HCT116 (cell line): ENCODE data around the gene SESN3. TPM values are rescaled to one million over a fixed set of nuclear protein-coding genes. Genes with fewer than 3 reads are reported as not detected.

Experiments
- ATAC-seq: fragments of 200-7000 bp; cut with Tn5 transposase; 2 replicates; pipeline ENCODE4 v1.9.1; 2020; ENCODE audit warnings: mild to moderate bottlenecking, moderate library complexity
- Bru-seq: library from RNA; stranded (reverse); fragments of 400-500 nt; gene quantifications from one replicate; lab custom pipeline; 2021; lab: Mats Ljungman, UMichigan
- BruChase-seq, 2 experiments: library from RNA; stranded (reverse); fragments of 400-500 nt; gene quantifications; one replicate each; lab custom pipeline; 2021; lab: Mats Ljungman, UMichigan
- BruUV-seq: library from RNA; stranded (reverse); fragments of 400-500 nt; replicated peaks from 2 replicates; lab custom pipeline; 2021; lab: Mats Ljungman, UMichigan
- CTCF ChIA-PET: fragments of 300-600 bp; sonication (Branson Sonifier 250); formaldehyde crosslinking; loops from one replicate; lab custom pipeline; 2021; ENCODE audit warnings: antibody characterized with exemption; lab: Charles Lee
- POLR2A ChIA-PET: fragments of 300-600, 350-600 bp; sonication (Branson Sonifier 250); formaldehyde crosslinking; loops from one replicate; lab custom pipeline; 2021; ENCODE audit warnings: antibody characterized with exemption; lab: Charles Lee
- RAD21 ChIA-PET, 2 experiments: fragments of 300-600 bp; sonication (Branson Sonifier 250); formaldehyde crosslinking; loops; one replicate each; lab custom pipeline; 2023; ENCODE audit warnings: low total read pairs in 2 of 2; ENCODE audit not compliant: uncharacterized antibody in 2 of 2, unreplicated experiment in 2 of 2, low non-redundant PET in 1 of 2; lab: Charles Lee
- DNase-seq: peaks from one replicate; pipeline ENCODE4 v3.0.0-alpha.2; 2010; ENCODE audit warnings: low read depth, low spot score
- H2AFZ ChIP-seq: fragments of 200-600 bp; shearing (Covaris generic), sonication (generic); 2 replicates; pipeline ENCODE4 v1.6.1; 2017; ENCODE audit warnings: low read depth, mixed run types, mixed read lengths, antibody characterized with exemption, low read length; ENCODE audit not compliant: poor library complexity, severe bottlenecking
- H3K27ac ChIP-seq: 2 replicates; pipeline ENCODE4 v1.5.1; 2012; ENCODE audit warnings: low read depth, low read length
- H3K27me3 ChIP-seq: fragments of 200-600 bp; sonication (generic); 2 replicates; pipeline ENCODE4 v1.6.1; 2016; ENCODE audit warnings: mixed run types, low read length, mixed read lengths; ENCODE audit not compliant: insufficient read depth
- H3K36me3 ChIP-seq, 2 experiments: fragments of 200-500 bp in 1 of 2; fragments of 200-600 bp in 1 of 2; sonication (Bioruptor generic) in 1 of 2; sonication (generic) in 1 of 2; 2 replicates each; pipeline versions ENCODE4 v1.5.1 to v1.6.1; 2014 to 2016; ENCODE audit warnings: low read length in 2 of 2, inconsistent platforms in 1 of 2, mixed read lengths in 1 of 2, mixed run types in 1 of 2; ENCODE audit not compliant: insufficient read depth in 2 of 2, control insufficient read depth in 1 of 2
- H3K4me1 ChIP-seq, 2 experiments: fragments of 200-600 bp in 1 of 2; sonication (generic) in 1 of 2; 2 replicates each; pipeline versions ENCODE4 v1.5.1 to v1.6.1; 2012 to 2017; ENCODE audit warnings: low read length in 2 of 2, inconsistent platforms in 1 of 2, mild to moderate bottlenecking in 1 of 2, mixed read lengths in 1 of 2, mixed run types in 1 of 2, moderate library complexity in 1 of 2; ENCODE audit not compliant: insufficient read depth in 2 of 2, control insufficient read depth in 1 of 2
- H3K4me2 ChIP-seq: fragments of 200-600 bp; sonication (generic); 2 replicates; pipeline ENCODE4 v1.6.1; 2017; ENCODE audit warnings: mixed run types, low read length, mixed read lengths
- H3K4me3 ChIP-seq, 2 experiments: fragments of 200-600 bp in 1 of 2; sonication (generic) in 1 of 2; replicated peaks in 1 of 2; 2 replicates each; pipeline ENCODE4 v1.5.1; 2011 to 2016; ENCODE audit warnings: low read length in 2 of 2, control low read depth in 1 of 2, low read depth in 1 of 2, mild to moderate bottlenecking in 1 of 2, mixed read lengths in 1 of 2, mixed run types in 1 of 2
- H3K79me2 ChIP-seq: fragments of 200-600 bp; sonication (generic); 2 replicates; pipeline ENCODE4 v1.6.1; 2017; ENCODE audit warnings: mild to moderate bottlenecking, mixed run types, low read length, moderate library complexity, mixed read lengths; ENCODE audit not compliant: insufficient read depth
- H3K9ac ChIP-seq: fragments of 200-600 bp; sonication (generic); 2 replicates; pipeline ENCODE4 v1.6.1; 2016; ENCODE audit warnings: low read length, mixed read lengths
- H3K9me2 ChIP-seq: fragments of 200-600 bp; sonication (generic), shearing (Covaris generic); 2 replicates; pipeline ENCODE4 v1.6.1; 2017; ENCODE audit warnings: mixed run types, mild to moderate bottlenecking, moderate library complexity; ENCODE audit not compliant: insufficient read depth
- H3K9me3 ChIP-seq, 2 experiments: fragments of 200-500 bp in 1 of 2; fragments of 200-600 bp in 1 of 2; sonication (Bioruptor generic) in 1 of 2; sonication (generic) in 1 of 2; 2 replicates each; pipeline ENCODE4 v1.6.1; 2014 to 2017; ENCODE audit warnings: low read length in 2 of 2, mixed read lengths in 2 of 2, inconsistent platforms in 1 of 2, low read depth in 1 of 2, mild to moderate bottlenecking in 1 of 2, mixed run types in 1 of 2, moderate library complexity in 1 of 2; ENCODE audit not compliant: control insufficient read depth in 1 of 2, insufficient read depth in 1 of 2
- H4K20me1 ChIP-seq: fragments of 200-600 bp; sonication (generic), shearing (Covaris generic); 2 replicates; pipeline ENCODE4 v1.6.1; 2017; ENCODE audit warnings: mixed run types, mild to moderate bottlenecking, moderate library complexity; ENCODE audit not compliant: insufficient read depth
- EGR1 ChIP-seq: IDR thresholded peaks from 2 replicates; pipeline ENCODE4 v1.6.1; 2012; ENCODE audit warnings: low read depth
- RAD21 ChIP-seq: IDR thresholded peaks from 2 replicates; pipeline ENCODE4 v1.6.1; 2012; ENCODE audit warnings: low read depth, mild to moderate bottlenecking
- SP1 ChIP-seq: IDR thresholded peaks from 2 replicates; pipeline ENCODE4 v1.6.1; 2012; ENCODE audit warnings: low read depth
- ZFX ChIP-seq: fragments of 450-650 bp; IDR thresholded peaks from 2 replicates; pipeline ENCODE4 v1.6.1; 2017
- intact Hi-C: fragments of 100-400 bp; cut with micrococcal nuclease; formaldehyde crosslinking; loops from 2 replicates; pipeline ENCODE4 v1.10.0; 2022
- long read RNA-seq: library from polyadenylated mRNA; unstranded; transcript quantifications from one replicate; pipeline ENCODE4 v2.0.0, GENCODE V29; 2021; ENCODE audit not compliant: unreplicated experiment
- polyA plus RNA-seq: library from polyadenylated mRNA; unstranded; fragments of >200 nt; gene quantifications from 2 replicates; pipeline ENCODE4 v1.2.1, GENCODE V29; 2012; ENCODE audit warnings: missing spikeins
- total RNA-seq: library from RNA; stranded (reverse); gene quantifications from one replicate; pipeline ENCODE4 v1.2.1, GENCODE V29; 2021; ENCODE audit not compliant: unreplicated experiment
- TF ChIP-seq, protein P1 (sequence below): IDR thresholded peaks from 2 replicates; pipeline ENCODE4 v1.6.1; 2012

Gene SESN3, protein sequence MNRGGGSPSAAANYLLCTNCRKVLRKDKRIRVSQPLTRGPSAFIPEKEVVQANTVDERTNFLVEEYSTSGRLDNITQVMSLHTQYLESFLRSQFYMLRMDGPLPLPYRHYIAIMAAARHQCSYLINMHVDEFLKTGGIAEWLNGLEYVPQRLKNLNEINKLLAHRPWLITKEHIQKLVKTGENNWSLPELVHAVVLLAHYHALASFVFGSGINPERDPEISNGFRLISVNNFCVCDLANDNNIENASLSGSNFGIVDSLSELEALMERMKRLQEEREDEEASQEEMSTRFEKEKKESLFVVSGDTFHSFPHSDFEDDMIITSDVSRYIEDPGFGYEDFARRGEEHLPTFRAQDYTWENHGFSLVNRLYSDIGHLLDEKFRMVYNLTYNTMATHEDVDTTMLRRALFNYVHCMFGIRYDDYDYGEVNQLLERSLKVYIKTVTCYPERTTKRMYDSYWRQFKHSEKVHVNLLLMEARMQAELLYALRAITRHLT
- total RNA-seq (4.2 TPM), Bru-seq, nascent RNA (percentile 45 among the genes with signal in this experiment), BruChase-seq, experiment 1, labeled RNA remaining after a 6-hour chase (percentile 57 among the genes with signal in this experiment), BruChase-seq, experiment 2, labeled RNA remaining after a 2-hour chase (percentile 58 among the genes with signal in this experiment)
- 0.45 and 1.2 TPM in 2 replicates for polyA plus RNA-seq
- long read RNA-seq: 0 reads

DNA sequence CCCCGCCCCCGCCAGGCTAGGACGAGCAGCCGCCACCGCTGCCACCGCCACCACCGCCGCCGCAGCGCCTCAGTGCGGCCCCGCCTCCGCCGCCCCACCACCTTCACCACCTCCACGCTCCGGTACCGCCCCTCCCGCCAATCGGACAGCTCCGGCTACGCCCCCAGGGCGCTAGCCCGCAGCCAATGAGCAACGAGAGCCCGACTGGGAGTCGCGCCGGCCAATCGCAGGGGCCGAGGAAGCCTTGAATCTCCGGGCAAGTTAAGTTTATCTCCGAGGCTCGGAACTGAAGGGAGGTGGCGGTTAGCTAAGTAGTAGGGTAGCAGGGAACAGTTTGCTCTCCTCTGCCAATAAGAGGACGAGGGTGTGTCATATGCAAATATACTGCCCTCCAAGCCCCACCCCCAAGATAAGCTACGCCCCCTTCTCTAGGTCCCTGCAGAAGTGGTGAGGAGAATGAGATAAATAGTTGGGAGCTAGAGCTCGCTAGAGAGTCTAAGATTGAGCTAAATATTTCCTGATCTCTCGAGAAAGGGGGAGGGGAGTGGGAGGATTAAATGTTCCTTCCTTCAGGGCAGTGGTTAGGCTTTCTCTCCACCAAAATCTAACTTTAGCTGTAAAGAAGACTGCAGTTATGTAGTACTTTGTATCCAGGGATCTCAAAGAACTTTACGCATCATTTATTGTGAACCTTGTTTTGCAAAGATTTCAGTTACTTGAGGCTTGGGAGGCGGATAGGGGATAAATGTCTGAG is at the start of gene SESN3:
SESN3 (minus strand) TSS at position 76 of the 754 bp plus-strand sequence. CDS start 342 bp downstream, outside the sequence.
- peak within 1 kb of the TSS; percentile 91 for H2AFZ ChIP-seq
- ChIA-PET RAD21 (interaction anchor here (0.6 to 0.9 kb wide), 2 partner anchors 23 to 77 kb away, joined by 3 to 5 read pairs; no protein-coding TSS in a partner anchor), POLR2A (interaction anchor here (0.6 to 1.0 kb wide), 8 partner anchors 10 to 659 kb away, joined by 3 to 4 read pairs (median 3); no protein-coding TSS in a partner anchor), CTCF (interaction anchor here (1.2 to 1.3 kb wide), 2 partner anchors 79 to 474 kb away, joined by 3 to 4 read pairs; no protein-coding TSS in a partner anchor)
- intact Hi-C loops: loop anchor here (1.0 kb wide), 1 partner anchor 23 kb away; no protein-coding TSS in a partner anchor
- peaks cover 4 to 18% of the 10 kb centered on the region in 2 experiments; a peak in 2 of 4 replicates for H3K4me1 ChIP-seq
- TF ChIP-seq ZFX: no peak
- TF ChIP-seq, protein P1, sequence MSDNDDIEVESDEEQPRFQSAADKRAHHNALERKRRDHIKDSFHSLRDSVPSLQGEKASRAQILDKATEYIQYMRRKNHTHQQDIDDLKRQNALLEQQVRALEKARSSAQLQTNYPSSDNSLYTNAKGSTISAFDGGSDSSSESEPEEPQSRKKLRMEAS: no peak
- peak; percentile 35; the same call in 1 of the 2 replicates for TF ChIP-seq EGR1
- TF ChIP-seq RAD21: no peak
- TF ChIP-seq SP1: peak; percentile 70
- H3K9me3 ChIP-seq: no peaks in the 10 kb centered on the region
- H3K4me3 ChIP-seq: peak within 1 kb of the TSS; percentile 34 to 51
- DNase-seq (peak; percentile 87), ATAC-seq (peak; percentile 97)
- no peaks in the 10 kb centered on the region for H4K20me1 ChIP-seq
- H3K9ac ChIP-seq: peak within 1 kb of the TSS; percentile 21; the same call in 1 of the 2 replicates
- H3K9me2 ChIP-seq: no peaks in the 10 kb centered on the region
- H3K79me2 ChIP-seq: no peaks in the 10 kb centered on the region
- no TSS peak for BruUV-seq
- peaks cover 9% of the 10 kb centered on the region; the same call in 1 of the 2 replicates for H3K27me3 ChIP-seq
- H3K27ac ChIP-seq: peak within 1 kb of the TSS; percentile 8; the same call in 1 of the 2 replicates
- peak within 1 kb of the TSS; percentile 80 for H3K4me2 ChIP-seq
- no peaks in the 10 kb centered on the region for H3K36me3 ChIP-seq
